ENCODE data around the gene RSPH3.

Gene RSPH3

GRCh38 chr6:158924499-158925455 lies 75.2 kb downstream of the RSPH3 start:
- no peak for DNase-seq

GRCh38 chr6:158923805-158924498 lies 76.0 kb downstream of the RSPH3 start:
- DNase-seq = no peak
